T-helper 17 cell (primary cell): ENCODE results near the gene G6PD. TPM values are rescaled to one million over a fixed set of nuclear protein-coding genes. Genes with fewer than 3 reads are reported as not detected.
"Not testable (repeated sequence)": the region's sequence is repeated elsewhere in the genome, so short reads cannot be mapped to it uniquely, and the experiment has no call there.

Experiments used
- ATAC-seq: fragments of 150-1000 bp; cut with Tn5 transposase; 2 replicates; pipeline ENCODE4 v1.10.0; 2021; ENCODE audit warnings: mild to moderate bottlenecking, moderate library complexity
- DNase-seq, 3 donors: peaks; one replicate each; pipeline versions ENCODE4 v3.0.0 to v3.0.0-alpha.2; 2020 to 2021
- H3K9me3 ChIP-seq: one replicate; pipeline ENCODE4 v1.7.0; 2013; ENCODE audit warnings: low read length, mild to moderate bottlenecking; ENCODE audit not compliant: control insufficient read depth, poor library complexity, severe bottlenecking
- H3K27ac Mint-ChIP-seq: one replicate; pipeline ENCODE4 v1.8.0; 2022; ENCODE audit warnings: mild to moderate bottlenecking, moderate library complexity, mixed read lengths
- H3K27me3 Mint-ChIP-seq: one replicate; pipeline ENCODE4 v1.8.0; 2022; ENCODE audit warnings: mixed read lengths
- H3K36me3 Mint-ChIP-seq: one replicate; pipeline ENCODE4 v1.8.0; 2022; ENCODE audit warnings: low read depth, mixed read lengths
- H3K4me1 Mint-ChIP-seq: one replicate; pipeline ENCODE4 v1.8.0; 2022; ENCODE audit warnings: mild to moderate bottlenecking, mixed read lengths
- H3K4me3 Mint-ChIP-seq: one replicate; pipeline ENCODE4 v1.8.0; 2022; ENCODE audit warnings: mild to moderate bottlenecking, moderate library complexity, mixed read lengths
- total RNA-seq, 4 donors: library from RNA in 2 of 4; stranded (reverse) in 2 of 4; gene quantifications; one replicate each; pipeline ENCODE4 v1.2.3 and lab custom pipeline; 2022 to 2026

G6PD gene
- total RNA-seq, 2 donors from 2014 or later: 28.5 to 44.9 TPM

DNA sequence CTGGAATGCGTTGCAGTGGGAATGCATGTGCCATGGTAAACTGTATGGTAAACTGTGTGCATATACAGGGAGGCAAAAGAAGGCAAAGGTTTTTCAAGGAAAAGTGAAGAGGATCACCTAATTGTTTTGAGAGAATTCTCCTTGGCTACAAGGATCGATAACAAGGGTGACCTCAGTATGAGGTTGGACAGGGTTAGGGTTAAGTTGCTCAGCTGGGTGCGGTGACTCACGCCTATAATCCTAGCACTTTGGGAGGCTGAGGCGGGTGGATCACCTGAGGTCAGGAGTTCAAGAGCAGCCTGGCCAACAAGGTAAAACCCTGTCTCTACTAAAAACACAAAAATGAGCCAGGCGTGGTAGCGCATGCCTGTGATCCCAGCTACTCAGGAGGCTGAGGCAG is 45.2 kb downstream of the G6PD start:
- H3K9me3 ChIP-seq, DNase-seq, H3K36me3 Mint-ChIP-seq, H3K4me3 Mint-ChIP-seq, ATAC-seq, H3K27ac Mint-ChIP-seq, H3K27me3 Mint-ChIP-seq, H3K4me1 Mint-ChIP-seq: not testable (repeated sequence)

- ATAC-seq, H3K36me3 Mint-ChIP-seq, H3K27ac Mint-ChIP-seq, H3K4me3 Mint-ChIP-seq, H3K4me1 Mint-ChIP-seq, H3K27me3 Mint-ChIP-seq, H3K9me3 ChIP-seq, DNase-seq: not testable (repeated sequence)
Measured at GRCh38 chrX:154496591-154497137, 50.0 kb downstream of the G6PD start.

DNA sequence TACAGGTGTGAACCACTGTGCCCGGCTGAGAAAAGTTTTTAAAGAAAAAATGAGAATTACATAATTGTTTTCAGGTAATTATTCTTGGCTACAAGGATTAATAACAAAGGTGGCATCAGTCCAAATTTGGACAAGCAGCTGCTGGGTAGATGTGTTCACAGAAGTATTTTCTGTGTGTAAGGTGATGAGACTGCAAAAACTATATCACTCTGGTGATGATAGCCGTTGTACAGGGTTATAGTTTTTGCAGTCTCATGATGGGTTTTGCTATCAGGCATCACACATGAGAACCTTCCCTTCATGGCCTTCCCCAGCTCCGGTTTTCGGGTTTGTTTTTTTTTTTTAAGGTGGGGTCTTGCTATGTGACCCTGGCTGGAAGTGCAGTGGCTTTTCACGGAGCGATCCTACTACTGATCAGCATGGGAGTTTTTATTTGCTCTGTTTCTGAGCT is 51.1 kb downstream of the G6PD start:
- H3K4me1 Mint-ChIP-seq: no peaks in the 10 kb centered on the region
- DNase-seq: no peak
- H3K27me3 Mint-ChIP-seq: no peaks in the 10 kb centered on the region
- H3K36me3 Mint-ChIP-seq: no peaks in the 10 kb centered on the region
- ATAC-seq: no peak
- H3K9me3 ChIP-seq: no peaks in the 10 kb centered on the region
- H3K27ac Mint-ChIP-seq: no peak overlapping the region
- H3K4me3 Mint-ChIP-seq: no peak overlapping the region

- peaks cover 1% of the 10 kb centered on the region for H3K4me1 Mint-ChIP-seq
- ATAC-seq: no peak
- H3K4me3 Mint-ChIP-seq: no peak overlapping the region
- H3K36me3 Mint-ChIP-seq: no peaks in the 10 kb centered on the region
- H3K27me3 Mint-ChIP-seq: no peaks in the 10 kb centered on the region
- H3K9me3 ChIP-seq: no peaks in the 10 kb centered on the region
- no peak for DNase-seq
- no peak overlapping the region for H3K27ac Mint-ChIP-seq
Measured at GRCh38 chrX:154494715-154495114, 51.9 kb downstream of the G6PD start.

DNA sequence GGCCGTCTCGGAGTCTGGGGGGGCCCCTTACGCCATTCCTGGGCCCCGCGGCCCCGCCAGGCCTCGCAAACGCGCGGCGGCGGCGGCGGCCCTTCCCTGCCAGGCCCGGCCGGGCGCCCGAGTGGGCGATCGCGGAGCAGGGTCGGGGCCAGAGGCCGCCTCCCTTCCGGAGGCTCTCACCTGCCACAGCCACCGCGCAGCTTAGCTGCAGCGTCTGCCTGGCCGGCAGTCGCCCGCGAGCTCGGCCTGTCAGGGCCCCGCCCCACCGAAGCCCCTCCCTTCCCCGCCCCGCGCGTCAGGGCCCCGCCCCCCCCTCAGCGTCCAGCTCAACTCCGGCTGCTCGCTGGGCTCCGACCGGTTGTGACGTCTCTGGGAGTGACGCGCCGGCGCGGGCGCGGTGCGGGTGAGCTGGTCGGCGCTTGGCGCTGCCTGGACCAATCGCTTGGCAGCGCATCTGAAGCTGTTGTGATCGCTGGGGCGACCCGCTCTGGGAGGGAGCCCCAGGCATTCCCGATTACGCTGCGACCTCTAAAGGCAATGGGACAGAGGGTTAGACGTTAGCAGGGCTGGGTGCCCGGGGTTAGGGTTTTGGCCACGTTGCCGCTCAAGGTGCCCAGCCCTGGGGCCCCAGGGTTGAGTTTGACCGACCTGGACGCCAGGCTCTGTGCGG is 56.1 kb downstream of the G6PD start, which contains the start of gene SLC10A3:
Gene SLC10A3 (minus strand): TSS at position 216 of the 670 bp plus-strand sequence. CDS start 1,689 bp downstream, outside the sequence.
- H3K4me1 Mint-ChIP-seq: peaks cover 13% of the 10 kb centered on the region
- peak within 1 kb of the TSS; percentile 92 for H3K4me3 Mint-ChIP-seq
- ATAC-seq: peak; percentile 88
- H3K36me3 Mint-ChIP-seq: peaks cover 2% of the 10 kb centered on the region
- H3K27me3 Mint-ChIP-seq: no peaks in the 10 kb centered on the region
- peak; percentile 68 to 86 (median 82) for DNase-seq
- no peaks in the 10 kb centered on the region for H3K9me3 ChIP-seq
- peak within 1 kb of the TSS; percentile 89 for H3K27ac Mint-ChIP-seq

- H3K27ac Mint-ChIP-seq: peak overlapping the region; percentile 89
- peaks cover 15% of the 10 kb centered on the region for H3K4me1 Mint-ChIP-seq
- no peak for DNase-seq
- H3K9me3 ChIP-seq: no peaks in the 10 kb centered on the region
- ATAC-seq: peak; percentile 12
- no peaks in the 10 kb centered on the region for H3K27me3 Mint-ChIP-seq
- H3K4me3 Mint-ChIP-seq: peak overlapping the region; percentile 92
- H3K36me3 Mint-ChIP-seq: peaks cover 2% of the 10 kb centered on the region
Measured at GRCh38 chrX:154490021-154490413, 56.6 kb downstream of the G6PD start.

DNA sequence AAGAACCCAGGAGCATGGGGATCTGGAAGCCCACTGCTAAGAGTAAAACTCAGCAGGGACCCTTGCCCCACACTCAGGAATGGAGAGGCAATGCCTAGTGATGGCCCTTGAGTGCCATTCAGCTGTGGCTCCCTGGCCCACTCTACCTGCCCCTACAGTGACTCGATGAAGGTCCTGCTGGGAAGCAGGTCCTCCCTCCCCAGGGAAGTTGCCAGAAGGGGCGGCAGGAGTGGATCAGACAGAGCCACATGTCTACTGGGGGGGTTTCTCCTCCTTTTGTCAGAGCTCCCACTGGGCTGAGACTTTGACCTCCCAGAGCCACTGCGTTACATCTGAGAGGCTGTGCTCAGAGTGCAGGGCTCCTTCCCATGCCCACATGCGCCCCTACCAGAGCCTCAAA is 57.5 kb downstream of the G6PD start:
- DNase-seq (no peak), ATAC-seq (no peak)
- no peaks in the 10 kb centered on the region for H3K9me3 ChIP-seq
- Mint-ChIP-seq H3K27me3 (no peaks in the 10 kb centered on the region), H3K4me3 (peak overlapping the region; percentile 92), H3K4me1 (peaks cover 15% of the 10 kb centered on the region), H3K36me3 (peaks cover 2% of the 10 kb centered on the region), H3K27ac (peak overlapping the region; percentile 89)

DNA sequence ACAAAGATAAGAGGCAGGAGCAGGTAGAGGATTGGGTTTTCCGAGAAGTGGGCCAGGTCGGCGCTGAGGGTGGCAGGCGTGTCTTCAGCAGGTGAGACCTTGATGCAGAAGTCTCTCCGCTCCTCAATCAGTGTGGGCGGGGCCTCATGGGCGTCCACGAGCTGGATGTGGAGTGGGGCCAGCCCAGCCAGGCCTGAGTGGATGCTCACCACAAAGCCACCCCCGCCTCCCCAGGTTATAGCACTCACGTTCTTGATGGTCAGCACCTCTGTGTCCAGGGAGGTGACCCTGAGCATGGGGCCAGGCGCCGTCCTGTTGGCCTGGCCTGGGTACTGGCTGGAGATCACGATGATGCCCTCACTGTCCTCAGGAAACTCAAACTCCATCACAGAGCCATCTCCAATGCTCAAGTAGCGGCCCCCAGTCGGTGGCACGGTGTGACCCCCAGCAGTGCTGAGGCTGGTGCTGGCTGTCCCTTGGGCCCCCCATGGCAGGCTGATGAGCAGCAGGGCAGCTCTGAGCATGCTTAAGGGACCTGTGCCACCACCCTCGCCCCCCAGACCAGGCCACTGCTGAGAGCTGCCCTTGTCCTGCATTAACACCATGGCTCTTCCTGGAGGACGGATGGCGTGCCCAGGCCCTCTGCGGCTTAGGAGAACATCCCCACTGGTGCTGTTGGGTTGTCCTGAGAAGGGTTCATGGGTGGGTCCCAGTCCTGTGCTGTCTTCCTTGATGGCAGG is 58.1 kb downstream of the G6PD start:
- Mint-ChIP-seq H3K4me3 (peak overlapping the region; percentile 56), H3K36me3 (peaks cover 2% of the 10 kb centered on the region), H3K27me3 (no peaks in the 10 kb centered on the region), H3K27ac (peak overlapping the region; percentile 89), H3K4me1 (peaks cover 16% of the 10 kb centered on the region)
- DNase-seq (no peak), ATAC-seq (no peak)
- no peaks in the 10 kb centered on the region for H3K9me3 ChIP-seq

DNA sequence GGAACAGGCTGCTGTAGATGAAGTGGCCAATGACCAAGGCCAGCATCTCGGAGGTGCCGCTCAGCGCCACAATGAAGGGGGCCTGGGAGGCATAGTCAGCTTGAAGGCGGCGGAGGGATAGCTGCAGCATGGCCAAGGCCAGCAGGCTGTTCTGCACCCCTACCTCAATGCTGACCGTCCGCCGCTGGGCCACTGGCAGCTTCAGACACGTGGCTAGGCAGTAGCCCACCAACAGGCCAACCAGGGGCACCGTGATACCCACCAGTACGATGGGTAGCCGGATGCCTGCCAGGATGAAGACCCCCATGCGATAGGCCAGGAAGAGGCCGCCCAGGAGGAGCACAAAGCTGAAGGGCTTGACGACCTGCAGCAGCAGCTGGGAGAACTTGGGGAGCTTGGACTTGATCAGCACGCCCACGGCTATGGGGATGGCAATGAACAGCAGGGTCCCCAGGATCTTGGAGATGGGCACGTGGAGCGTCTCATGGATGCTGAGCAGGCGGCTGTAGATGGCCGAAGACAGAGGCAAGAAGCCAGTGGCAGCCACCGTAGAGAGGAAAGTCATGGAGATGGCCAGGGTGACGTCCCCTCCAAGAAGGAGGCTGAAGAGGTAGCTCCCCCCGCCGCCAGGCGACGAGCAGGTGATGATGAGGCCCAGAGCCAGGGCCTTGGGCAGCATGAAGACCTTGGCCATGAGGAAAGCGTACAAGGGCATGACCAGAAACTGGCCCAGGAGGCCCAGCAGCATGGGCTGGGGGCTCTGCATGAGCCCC is 58.9 kb downstream of the G6PD start:
- Mint-ChIP-seq H3K36me3 (peaks cover 2% of the 10 kb centered on the region), H3K27ac (peak overlapping the region; percentile 76), H3K27me3 (no peaks in the 10 kb centered on the region), H3K4me3 (peak overlapping the region; percentile 56), H3K4me1 (peaks cover 17% of the 10 kb centered on the region)
- ATAC-seq (no peak), DNase-seq (no peak)
- H3K9me3 ChIP-seq: no peaks in the 10 kb centered on the region

GRCh38 chrX:154486396-154487207 is 60.0 kb downstream of the G6PD start, which contains the start of gene UBL4A:
Gene UBL4A, minus strand, starts transcription at chrX:154486615. Its CDS starts 31 bp downstream, at chrX:154486584.
- Mint-ChIP-seq H3K27ac (no peak within 1 kb of the TSS), H3K4me3 (peak within 1 kb of the TSS; percentile 87), H3K27me3 (no peaks in the 10 kb centered on the region), H3K36me3 (peaks cover 2% of the 10 kb centered on the region), H3K4me1 (peaks cover 17% of the 10 kb centered on the region)
- peak; percentile 24 for ATAC-seq
- peak; percentile 26 to 61 (median 52) for DNase-seq
- no peaks in the 10 kb centered on the region for H3K9me3 ChIP-seq

DNA sequence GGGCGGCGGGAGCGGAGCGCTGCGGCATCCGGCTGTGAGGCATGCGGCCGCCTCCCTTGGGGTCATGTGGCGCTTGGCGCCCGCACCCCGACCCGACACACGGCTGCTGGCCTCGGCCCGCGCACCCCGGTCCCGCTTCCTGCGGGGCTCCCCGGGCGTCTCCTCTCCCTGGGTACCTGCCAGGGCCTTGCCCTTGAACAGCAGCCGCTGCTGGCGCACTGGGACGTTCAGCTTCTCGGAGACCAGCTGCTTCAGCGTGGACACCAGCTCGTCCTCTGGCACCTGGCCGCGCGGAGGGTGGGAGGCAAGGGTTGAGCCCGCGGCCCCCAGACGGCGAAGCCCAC is 60.6 kb downstream of the G6PD start:
- Mint-ChIP-seq H3K27ac (no peak overlapping the region), H3K4me1 (peaks cover 17% of the 10 kb centered on the region), H3K36me3 (peaks cover 2% of the 10 kb centered on the region), H3K27me3 (no peaks in the 10 kb centered on the region), H3K4me3 (peak overlapping the region; percentile 65)
- no peaks in the 10 kb centered on the region for H3K9me3 ChIP-seq
- DNase-seq: peak in 2 of 3 donors; percentile 20 to 21
- peak; percentile 7 for ATAC-seq
